Memory B cell (primary cell): ENCODE data around the gene C1QTNF6.
"Not testable (repeated sequence)": the region's sequence is repeated elsewhere in the genome, so short reads cannot be mapped to it uniquely, and the experiment has no call there.

Experiments
- ATAC-seq: fragments of 150-1000 bp; cut with Tn5 transposase; 2 replicates; pipeline ENCODE4 v1.10.0; 2021; ENCODE audit warnings: low read depth, mild to moderate bottlenecking, moderate library complexity
- DNase-seq, 2 donors: peaks; one replicate each; pipeline ENCODE4 v3.0.0; 2022; ENCODE audit warnings: low spot score in 2 of 2
- H3K27ac Mint-ChIP-seq: one replicate; pipeline ENCODE4 v1.8.0; 2022; ENCODE audit warnings: mild to moderate bottlenecking, moderate library complexity, mixed read lengths
- H3K27me3 Mint-ChIP-seq: one replicate; pipeline ENCODE4 v1.8.0; 2022; ENCODE audit warnings: mixed read lengths
- H3K36me3 Mint-ChIP-seq: one replicate; pipeline ENCODE4 v1.8.0; 2022; ENCODE audit warnings: mild to moderate bottlenecking, mixed read lengths
- H3K4me1 Mint-ChIP-seq: one replicate; pipeline ENCODE4 v1.8.0; 2022; ENCODE audit warnings: mixed read lengths
- H3K4me3 Mint-ChIP-seq: one replicate; pipeline ENCODE4 v1.8.0; 2022; ENCODE audit warnings: mild to moderate bottlenecking, moderate library complexity, mixed read lengths
- H3K9me3 Mint-ChIP-seq: one replicate; pipeline ENCODE4 v1.8.0; 2022; ENCODE audit warnings: mixed read lengths

Gene C1QTNF6

DNA sequence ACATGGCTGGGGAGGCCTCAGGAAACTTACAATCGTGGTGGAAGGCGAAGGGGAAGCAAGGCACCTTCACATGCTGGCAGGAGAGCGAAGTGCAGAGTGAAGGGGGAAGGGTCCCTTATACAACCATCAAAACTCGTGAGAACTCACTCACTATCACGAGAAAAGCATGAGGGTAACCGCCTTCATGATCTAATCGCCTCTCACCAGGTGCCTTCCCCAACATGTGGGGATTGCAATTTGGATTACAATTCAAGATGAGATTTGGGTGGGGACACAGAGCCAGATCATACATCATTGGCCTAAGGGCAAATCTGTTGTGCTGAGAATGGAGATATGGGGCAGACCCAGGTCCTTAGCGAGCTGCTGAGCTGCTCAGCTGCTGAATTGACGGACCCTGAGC, 13.1 kb downstream of the C1QTNF6 start:
- Mint-ChIP-seq H3K4me3 (no peak overlapping the region), H3K27ac (no peak overlapping the region), H3K27me3 (peaks cover 13% of the 10 kb centered on the region), H3K36me3 (no peaks in the 10 kb centered on the region), H3K9me3 (no peaks in the 10 kb centered on the region), H3K4me1 (peaks cover 14% of the 10 kb centered on the region)
- ATAC-seq, result no peak
- no peak for DNase-seq

DNA sequence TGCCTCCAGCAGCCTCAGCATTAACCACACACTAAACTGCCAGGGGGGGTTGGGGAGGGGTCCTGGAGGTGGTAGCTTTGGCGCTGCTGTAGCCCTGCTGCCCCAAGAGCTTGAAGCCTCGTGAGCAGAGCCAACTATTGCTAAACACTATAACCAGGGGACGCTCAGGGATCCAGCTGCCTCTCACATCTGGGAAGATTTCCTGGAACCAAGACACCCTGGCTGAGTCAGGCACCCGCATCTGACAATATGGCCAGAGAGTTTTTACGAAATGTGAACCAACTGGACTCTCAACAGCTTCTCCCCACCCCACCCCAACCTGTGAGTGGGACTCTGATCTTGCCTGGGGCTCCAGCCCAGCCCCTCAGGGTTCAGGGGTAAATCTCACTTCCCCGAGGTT, 14.3 kb downstream of the C1QTNF6 start:
- Mint-ChIP-seq H3K4me3 (no peak overlapping the region), H3K4me1 (peaks cover 17% of the 10 kb centered on the region), H3K27ac (no peak overlapping the region), H3K36me3 (no peaks in the 10 kb centered on the region), H3K9me3 (no peaks in the 10 kb centered on the region), H3K27me3 (peaks cover 16% of the 10 kb centered on the region)
- ATAC-seq (no peak), DNase-seq (no peak)

DNA sequence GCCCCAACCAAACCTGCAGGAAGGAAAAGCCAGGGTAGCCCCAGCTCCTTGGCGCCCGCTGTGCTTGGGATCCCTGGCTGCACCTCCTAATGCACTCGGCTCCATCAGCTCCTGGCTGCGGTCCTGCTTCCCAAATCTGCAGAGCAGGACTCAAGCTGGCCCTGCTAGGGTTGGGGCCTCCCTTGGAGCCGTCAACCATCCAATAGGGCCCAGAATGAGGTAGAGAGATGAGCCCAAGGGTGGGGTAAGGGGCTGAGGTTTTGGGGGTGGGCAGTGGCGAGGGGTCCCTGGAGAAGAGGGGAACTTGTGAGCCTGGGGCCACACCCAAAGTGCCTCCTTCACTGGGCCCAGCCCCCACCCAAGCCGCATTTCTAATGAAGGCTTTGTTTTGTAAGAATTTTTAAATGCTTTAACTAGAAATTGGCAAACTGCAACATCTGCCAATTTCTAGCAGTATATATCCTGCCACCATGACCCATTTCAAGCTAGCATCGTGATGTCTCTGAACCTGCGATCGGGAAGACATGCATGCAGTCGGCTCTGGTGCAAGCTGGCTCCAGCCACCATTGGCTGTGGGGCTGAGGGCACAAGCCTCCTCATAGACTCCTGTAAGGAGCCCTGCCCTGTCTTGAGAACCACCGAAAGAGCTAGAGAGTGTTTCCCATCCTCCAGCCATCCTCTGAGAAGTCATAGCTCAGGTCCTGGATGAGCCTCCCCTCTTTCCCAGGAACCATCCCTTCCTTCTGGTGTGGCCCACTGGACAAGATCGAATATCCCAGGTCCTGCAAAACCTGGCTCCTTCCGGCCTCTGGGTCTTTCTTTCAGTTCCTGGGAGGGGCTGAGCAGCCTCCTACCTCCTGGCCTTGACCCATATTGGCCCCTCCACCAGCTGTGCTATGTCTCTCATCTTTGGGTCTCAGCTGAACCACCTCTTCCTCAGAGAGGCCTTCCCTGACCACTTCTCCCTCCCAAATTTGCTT, 15.5 kb downstream of the C1QTNF6 start:
- Mint-ChIP-seq H3K4me3 (no peak overlapping the region), H3K27me3 (peaks cover 12% of the 10 kb centered on the region), H3K27ac (no peak overlapping the region), H3K4me1 (peaks cover 17% of the 10 kb centered on the region), H3K9me3 (no peaks in the 10 kb centered on the region), H3K36me3 (no peaks in the 10 kb centered on the region)
- DNase-seq, result no peak
- no peak for ATAC-seq

DNA sequence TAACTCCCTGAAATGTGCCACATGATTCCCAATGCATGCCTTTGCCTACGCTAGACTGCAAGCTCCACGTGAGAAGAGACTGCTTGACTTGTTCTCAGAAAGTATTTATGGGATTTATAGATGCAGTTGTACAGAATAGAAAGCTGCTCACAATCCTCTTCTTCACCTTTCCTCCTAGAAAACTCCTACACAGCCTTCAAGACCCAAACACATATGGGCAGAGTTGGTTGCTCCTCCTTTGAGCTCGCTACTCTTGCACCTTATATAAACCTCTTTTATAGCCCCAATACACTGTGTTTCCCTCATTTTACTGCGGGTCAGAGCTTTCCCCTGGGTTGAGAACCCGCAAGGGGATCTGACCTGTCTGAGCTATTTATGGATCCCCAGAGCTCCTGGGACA, 16.4 kb downstream of the C1QTNF6 start:
- Mint-ChIP-seq H3K36me3 (no peaks in the 10 kb centered on the region), H3K9me3 (no peaks in the 10 kb centered on the region), H3K4me1 (peaks cover 18% of the 10 kb centered on the region)

DNA sequence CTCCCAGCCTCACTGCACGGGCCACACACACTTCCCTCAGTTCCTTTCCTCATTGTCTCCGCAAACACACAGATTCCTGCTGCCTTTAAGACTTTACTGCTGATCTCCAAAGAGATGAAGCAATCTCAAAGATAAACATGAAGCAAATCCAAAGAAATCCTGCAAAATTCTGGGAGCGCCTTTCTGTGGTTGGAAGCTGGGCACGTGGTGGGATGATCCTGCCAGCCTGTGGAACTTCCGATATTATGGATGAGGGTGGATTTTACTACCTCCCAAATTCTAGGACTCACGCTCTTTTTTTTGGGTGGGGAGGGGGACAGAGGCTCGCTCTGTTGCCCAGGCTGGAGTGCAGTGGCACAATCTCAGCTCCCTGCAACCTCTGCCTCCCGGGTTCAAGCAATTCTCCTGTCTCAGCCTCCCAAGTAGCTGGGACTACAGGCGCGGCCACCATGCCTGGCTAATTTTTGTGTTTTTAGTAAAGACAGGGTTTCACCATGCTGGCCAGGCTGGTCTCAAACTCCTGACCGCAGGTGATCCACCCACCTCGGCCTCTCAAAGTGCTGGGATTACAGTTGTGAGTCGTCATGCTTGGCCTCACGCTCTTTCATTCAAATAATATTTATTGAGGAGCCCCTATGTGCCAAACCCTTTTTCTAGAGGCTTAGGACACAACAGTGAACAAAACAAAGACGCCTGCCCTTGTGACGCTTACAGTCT, 17.2 kb downstream of the C1QTNF6 start:
- DNase-seq, H3K4me3 Mint-ChIP-seq, ATAC-seq, H3K36me3 Mint-ChIP-seq, H3K27ac Mint-ChIP-seq, H3K27me3 Mint-ChIP-seq, H3K9me3 Mint-ChIP-seq: not testable (repeated sequence)
- H3K4me1 Mint-ChIP-seq, result peaks cover 16% of the 10 kb centered on the region

More for the DNA sequence above, 16.4 kb downstream of the C1QTNF6 start:
- DNase-seq, result no peak
- Mint-ChIP-seq H3K27ac (no peak overlapping the region), H3K27me3 (peaks cover 11% of the 10 kb centered on the region), H3K4me3 (no peak overlapping the region)
- ATAC-seq, result no peak

DNA sequence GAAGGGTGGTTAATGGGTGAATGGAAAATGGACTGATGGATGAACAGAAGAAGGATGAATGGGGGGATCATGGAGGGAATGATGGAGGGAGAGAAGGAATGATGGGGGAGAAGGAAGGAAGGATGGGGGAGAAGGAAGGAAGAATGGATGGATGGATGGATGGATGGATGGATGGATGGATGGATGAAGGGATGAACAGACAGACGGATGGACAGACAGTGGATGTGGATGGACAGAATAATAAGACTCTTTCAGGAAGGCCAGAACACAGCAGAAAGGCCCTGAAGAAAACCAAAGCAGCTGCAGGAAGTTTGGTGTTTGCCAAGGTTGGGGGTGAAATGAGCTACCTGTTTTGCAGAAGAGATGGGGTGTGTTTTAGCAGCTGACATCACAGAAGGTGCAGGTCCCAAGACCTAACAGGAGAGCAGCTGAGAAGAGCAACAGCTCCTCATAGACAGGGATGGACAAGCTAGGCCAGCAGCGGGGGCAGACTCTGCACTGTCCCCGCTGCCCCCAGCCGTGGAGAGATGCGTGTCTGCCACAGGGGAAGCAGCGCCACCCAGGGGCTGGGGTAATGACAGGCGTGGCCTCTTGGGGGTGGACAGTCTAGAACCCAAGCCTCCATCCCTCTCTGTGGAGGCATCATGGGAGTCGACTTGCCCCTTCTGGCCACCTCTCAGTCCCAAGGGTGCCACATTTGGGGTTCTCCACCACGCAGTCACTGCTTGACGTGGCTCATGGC, 17.9 kb downstream of the C1QTNF6 start:
- ATAC-seq (no peak), DNase-seq (no peak)
- no peaks in the 10 kb centered on the region for H3K36me3 Mint-ChIP-seq
- H3K4me3 Mint-ChIP-seq, result no peak overlapping the region
- H3K27me3 Mint-ChIP-seq, result peaks cover 7% of the 10 kb centered on the region
- H3K9me3 Mint-ChIP-seq, result no peaks in the 10 kb centered on the region
- H3K27ac Mint-ChIP-seq, result no peak overlapping the region
- H3K4me1 Mint-ChIP-seq, result peaks cover 16% of the 10 kb centered on the region

DNA sequence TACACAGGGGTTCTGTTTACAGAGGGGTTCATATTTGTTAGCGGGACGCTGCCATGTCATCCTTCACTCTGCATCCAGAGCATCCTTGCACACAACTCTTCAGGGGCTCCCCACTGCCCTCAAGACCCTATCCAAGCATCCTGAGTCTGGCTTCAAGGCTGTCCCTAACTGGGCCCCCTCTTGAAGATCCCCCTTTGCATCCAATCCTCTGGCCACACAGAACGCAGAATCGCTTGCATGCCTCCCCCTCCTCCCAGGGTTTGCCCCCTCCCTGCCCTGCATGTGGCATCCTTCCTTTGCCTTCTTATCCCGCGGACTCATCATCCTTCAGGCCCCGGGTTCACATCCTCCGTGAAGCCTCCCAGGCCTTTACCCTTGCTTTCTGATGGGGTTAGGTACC, 18.6 kb downstream of the C1QTNF6 start:
- H3K27ac Mint-ChIP-seq, result no peak overlapping the region
- H3K4me1 Mint-ChIP-seq, result peaks cover 18% of the 10 kb centered on the region
- H3K27me3 Mint-ChIP-seq, result peaks cover 3% of the 10 kb centered on the region
- no peak for ATAC-seq
- H3K36me3 Mint-ChIP-seq, result no peaks in the 10 kb centered on the region
- H3K9me3 Mint-ChIP-seq, result no peaks in the 10 kb centered on the region
- no peak overlapping the region for H3K4me3 Mint-ChIP-seq
- DNase-seq, result no peak

DNA sequence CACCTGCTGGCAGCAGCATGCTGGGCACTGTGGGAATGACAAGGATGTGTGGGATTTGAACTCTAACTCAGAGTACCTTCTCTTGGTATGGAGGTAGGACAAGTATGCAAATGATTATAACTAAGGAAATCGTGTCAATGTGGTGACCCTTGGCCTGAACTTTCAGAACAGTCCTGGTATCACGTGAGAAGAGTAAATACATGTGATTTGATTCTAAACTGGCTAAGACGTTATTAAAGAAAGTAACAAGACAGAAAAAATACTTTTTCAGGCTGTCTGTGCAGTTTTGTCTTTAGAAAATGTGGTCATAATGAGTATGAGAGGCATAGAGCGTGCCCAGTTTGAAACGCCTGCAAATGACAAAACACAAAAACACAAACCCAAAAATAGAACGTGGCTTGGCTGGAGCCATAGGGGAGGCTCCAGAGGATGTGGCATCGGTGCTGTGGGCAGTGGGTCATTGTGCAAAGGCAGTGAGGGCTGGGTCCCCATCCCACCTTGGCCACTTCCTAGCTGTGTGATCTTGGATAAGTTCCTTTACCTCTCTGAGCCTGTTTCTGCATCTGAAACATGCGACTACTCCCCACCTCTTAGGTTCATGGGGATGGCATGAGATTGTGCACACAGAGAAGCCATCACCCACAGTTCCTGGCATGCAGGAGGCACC, 19.9 kb downstream of the C1QTNF6 start:
- H3K27ac Mint-ChIP-seq, result no peak overlapping the region
- no peak overlapping the region for H3K4me3 Mint-ChIP-seq
- no peaks in the 10 kb centered on the region for H3K9me3 Mint-ChIP-seq
- no peaks in the 10 kb centered on the region for H3K36me3 Mint-ChIP-seq
- H3K4me1 Mint-ChIP-seq, result peaks cover 25% of the 10 kb centered on the region
- peaks cover 3% of the 10 kb centered on the region for H3K27me3 Mint-ChIP-seq
- DNase-seq (no peak), ATAC-seq (no peak)

DNA sequence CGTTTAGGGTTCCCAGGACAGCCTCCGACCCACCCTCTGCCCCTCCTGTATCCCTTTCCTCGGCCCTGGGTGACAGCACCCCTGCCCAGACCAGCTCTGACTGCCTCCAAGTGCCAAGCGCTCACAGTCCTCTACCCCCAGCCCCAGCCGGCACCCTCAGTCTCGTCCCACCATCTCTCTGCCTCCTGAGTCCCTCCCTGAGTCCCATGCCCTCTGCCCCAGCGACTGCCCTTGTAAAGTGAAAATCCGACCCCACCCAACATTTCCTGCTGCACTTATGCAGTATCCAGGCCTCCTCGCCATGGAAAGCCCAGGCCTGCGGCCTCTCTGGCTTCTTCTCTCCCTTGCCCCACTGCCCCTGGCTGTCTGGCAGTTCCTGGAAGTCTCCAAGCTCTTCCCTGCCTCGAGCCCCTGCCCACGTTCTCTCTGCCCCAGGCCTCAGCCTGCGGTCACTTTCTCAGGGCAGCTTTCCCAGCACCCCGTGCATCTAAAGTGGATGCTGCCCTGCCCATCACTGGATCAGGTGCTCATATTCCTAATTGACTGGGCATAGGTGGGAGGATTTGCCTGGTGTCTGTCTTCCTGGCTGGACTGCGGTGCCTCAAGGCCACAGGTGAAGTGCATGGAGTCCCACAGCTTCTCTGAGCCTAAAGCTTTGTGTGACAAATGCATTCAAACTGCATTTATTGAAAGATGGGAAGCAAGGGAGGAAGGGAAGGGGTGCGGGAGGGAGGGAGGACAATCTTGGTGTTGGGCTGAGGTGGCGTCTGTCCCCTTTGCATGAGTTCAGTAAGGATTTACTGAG, 20.7 kb downstream of the C1QTNF6 start:
- H3K4me1 Mint-ChIP-seq, result peaks cover 31% of the 10 kb centered on the region

DNA sequence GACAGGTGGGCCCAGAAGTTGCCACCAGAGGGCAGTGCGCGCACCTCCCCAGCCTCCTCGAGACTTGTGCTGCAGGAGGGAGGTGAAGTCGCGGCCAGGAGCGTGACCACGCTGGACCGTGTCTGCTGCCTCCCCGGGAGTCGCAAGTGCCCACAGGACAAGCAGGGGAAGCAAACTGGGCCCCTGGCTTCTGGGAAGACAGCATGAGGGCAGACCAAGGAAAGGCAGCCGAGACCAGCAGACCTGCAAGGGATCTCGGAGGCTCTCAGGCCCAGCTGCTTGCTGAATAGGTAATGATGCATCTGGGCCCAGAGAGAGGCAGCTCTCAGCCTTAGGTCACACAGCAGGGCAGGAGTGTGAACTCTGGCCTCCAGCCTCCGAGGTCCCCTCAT, 21.4 kb downstream of the C1QTNF6 start:
- DNase-seq (peak; percentile 73 to 79), ATAC-seq (peak; percentile 59)
- Mint-ChIP-seq H3K27me3 (peaks cover 3% of the 10 kb centered on the region), H3K9me3 (no peaks in the 10 kb centered on the region), H3K4me3 (peak overlapping the region; percentile 45), H3K4me1 (peaks cover 36% of the 10 kb centered on the region), H3K27ac (no peak overlapping the region), H3K36me3 (no peaks in the 10 kb centered on the region)

More for the DNA sequence above, 20.7 kb downstream of the C1QTNF6 start:
- DNase-seq (no peak), ATAC-seq (no peak)
- H3K36me3 Mint-ChIP-seq, result no peaks in the 10 kb centered on the region
- H3K27me3 Mint-ChIP-seq, result peaks cover 3% of the 10 kb centered on the region
- peak overlapping the region; percentile 46 for H3K4me3 Mint-ChIP-seq
- no peak overlapping the region for H3K27ac Mint-ChIP-seq
- H3K9me3 Mint-ChIP-seq, result no peaks in the 10 kb centered on the region

DNA sequence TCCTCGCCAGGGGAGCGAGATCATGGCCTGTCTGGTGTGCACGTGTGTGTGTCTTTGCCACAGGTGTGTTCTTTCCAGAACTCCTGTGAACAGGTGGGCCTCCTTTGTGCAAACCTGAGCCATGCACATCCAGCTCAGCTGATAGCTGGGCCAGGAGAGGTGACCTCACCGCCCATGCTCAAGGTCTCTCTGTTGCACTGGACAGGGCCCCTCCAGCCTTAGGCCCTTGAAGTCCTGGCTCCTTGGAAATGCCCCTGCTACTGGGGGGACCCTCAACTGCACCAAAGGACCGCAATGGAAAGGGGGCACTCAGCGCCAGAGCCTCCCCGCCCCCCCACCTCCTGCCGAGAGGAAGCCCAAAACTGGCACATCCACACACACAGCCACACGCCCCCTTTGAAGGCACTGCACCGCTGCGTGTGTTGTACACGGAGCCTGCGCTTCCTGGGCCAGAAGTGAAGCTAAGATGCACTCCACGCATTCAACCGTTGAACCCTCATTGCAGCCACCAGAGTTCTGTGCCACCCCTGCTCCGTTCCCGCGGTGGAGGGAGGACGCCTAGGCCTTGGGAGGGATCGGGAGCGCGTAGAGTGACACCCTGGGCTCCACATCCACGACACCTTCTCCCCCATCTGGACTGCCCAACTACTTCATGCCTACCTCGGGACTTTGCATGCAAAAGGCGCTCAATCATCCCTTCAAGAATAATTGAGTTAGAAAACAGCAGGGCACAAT, 21.9 kb downstream of the C1QTNF6 start:
- H3K4me1 Mint-ChIP-seq, result peaks cover 36% of the 10 kb centered on the region
- H3K9me3 Mint-ChIP-seq, result no peaks in the 10 kb centered on the region
- H3K36me3 Mint-ChIP-seq, result no peaks in the 10 kb centered on the region
- H3K27ac Mint-ChIP-seq, result no peak overlapping the region
- peaks cover 3% of the 10 kb centered on the region for H3K27me3 Mint-ChIP-seq
- ATAC-seq, result no peak
- DNase-seq, result no peak
- peak overlapping the region; percentile 45 for H3K4me3 Mint-ChIP-seq

DNA sequence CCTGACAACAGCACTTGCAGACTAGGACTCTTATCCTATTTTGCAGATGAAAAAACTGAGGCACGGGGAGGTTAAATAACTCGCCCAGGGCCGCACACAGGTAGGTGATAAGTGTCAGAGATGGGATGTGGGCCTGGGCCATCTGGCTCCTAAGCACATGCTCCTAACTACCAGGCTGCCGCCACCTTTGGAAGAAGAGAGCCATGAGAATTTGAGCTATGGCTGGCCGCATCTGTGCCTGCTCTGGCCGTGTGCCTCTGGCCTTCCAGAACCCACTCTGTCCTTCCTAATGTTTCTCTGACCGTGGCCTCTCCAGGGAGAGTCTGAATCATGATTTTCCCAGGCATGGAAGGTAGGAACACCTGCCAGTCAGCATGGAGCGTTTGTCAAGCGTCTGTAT, 23.0 kb downstream of the C1QTNF6 start:
- H3K4me1 Mint-ChIP-seq, result peaks cover 36% of the 10 kb centered on the region
- H3K4me3 Mint-ChIP-seq, result no peak overlapping the region
- no peaks in the 10 kb centered on the region for H3K9me3 Mint-ChIP-seq

More for the DNA sequence above, 23.0 kb downstream of the C1QTNF6 start:
- DNase-seq (no peak), ATAC-seq (no peak)
- H3K27ac Mint-ChIP-seq, result no peak overlapping the region
- no peaks in the 10 kb centered on the region for H3K36me3 Mint-ChIP-seq
- peaks cover 3% of the 10 kb centered on the region for H3K27me3 Mint-ChIP-seq
